A549 (cell line): ENCODE results near the gene NKAIN2.

ENCODE experiments used
- CEBPB ChIP-seq, 2 experiments: fragments of >200 bp in 1 of 2; sonication (Bioruptor Twin) in 1 of 2; formaldehyde crosslinking in 1 of 2; IDR thresholded peaks; 2 replicates each; pipeline ENCODE4 v1.6.1; 2012 to 2016
- FOXS1 ChIP-seq: fragments of 250-450 bp; sonication (Bioruptor Pico); IDR thresholded peaks from 2 replicates; pipeline ENCODE4 v1.5.0; 2020; ENCODE audit warnings: mild to moderate bottlenecking, moderate library complexity
- HOXA7 ChIP-seq: fragments of 250-450 bp; sonication (Bioruptor Pico); IDR thresholded peaks from 2 replicates; pipeline ENCODE4 v1.5.0; 2020; ENCODE audit warnings: mild to moderate bottlenecking, moderate library complexity
- PHF8 ChIP-seq: fragments of 200-600 bp; sonication (generic); IDR thresholded peaks from 2 replicates; pipeline ENCODE4 v1.6.1; 2016; ENCODE audit warnings: low read depth, mild to moderate bottlenecking, antibody characterized with exemption, moderate library complexity, borderline replicate concordance
- POLR2A ChIP-seq: IDR thresholded peaks from 2 replicates; pipeline ENCODE4 v1.6.1; 2012; ENCODE audit warnings: mild to moderate bottlenecking, low read length
- SREBF2 ChIP-seq: fragments of 450-650 bp; IDR thresholded peaks from 2 replicates; pipeline ENCODE4 v1.6.1; 2014; ENCODE audit warnings: mild to moderate bottlenecking, moderate library complexity
- TF ChIP-seq, protein P1 (sequence below): fragments of >200 bp; sonication (Bioruptor Twin); formaldehyde crosslinking; IDR thresholded peaks from 3 replicates; pipeline ENCODE4 v1.5.1; 2016
- TF ChIP-seq, protein P2 (sequence below): IDR thresholded peaks from 2 replicates; pipeline ENCODE4 v1.6.1; 2012
- TF ChIP-seq, protein P3 (sequence below): fragments of 450-650 bp; IDR thresholded peaks from 2 replicates; pipeline ENCODE4 v1.6.1; 2014; ENCODE audit warnings: antibody characterized with exemption

DNA sequence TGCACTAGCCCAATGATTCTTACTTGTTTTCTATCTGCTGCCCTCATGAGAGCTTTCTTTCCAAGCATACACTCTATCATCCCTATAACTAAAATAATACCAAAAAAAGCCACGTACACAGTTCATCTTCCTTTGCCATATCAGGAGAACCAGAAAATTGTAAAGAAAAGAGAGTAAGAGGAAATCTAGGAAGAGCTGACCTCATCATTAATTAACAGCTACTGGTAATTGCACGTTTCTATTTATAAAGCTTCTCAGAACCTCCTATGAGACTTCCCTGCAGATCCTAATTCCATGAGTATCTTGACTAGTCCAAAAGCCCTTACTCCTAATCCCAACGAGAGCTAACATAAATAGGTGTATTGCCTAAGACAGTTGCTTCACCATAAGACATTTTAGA lies 967.1 kb downstream of the NKAIN2 start:
- TF ChIP-seq, protein P1, sequence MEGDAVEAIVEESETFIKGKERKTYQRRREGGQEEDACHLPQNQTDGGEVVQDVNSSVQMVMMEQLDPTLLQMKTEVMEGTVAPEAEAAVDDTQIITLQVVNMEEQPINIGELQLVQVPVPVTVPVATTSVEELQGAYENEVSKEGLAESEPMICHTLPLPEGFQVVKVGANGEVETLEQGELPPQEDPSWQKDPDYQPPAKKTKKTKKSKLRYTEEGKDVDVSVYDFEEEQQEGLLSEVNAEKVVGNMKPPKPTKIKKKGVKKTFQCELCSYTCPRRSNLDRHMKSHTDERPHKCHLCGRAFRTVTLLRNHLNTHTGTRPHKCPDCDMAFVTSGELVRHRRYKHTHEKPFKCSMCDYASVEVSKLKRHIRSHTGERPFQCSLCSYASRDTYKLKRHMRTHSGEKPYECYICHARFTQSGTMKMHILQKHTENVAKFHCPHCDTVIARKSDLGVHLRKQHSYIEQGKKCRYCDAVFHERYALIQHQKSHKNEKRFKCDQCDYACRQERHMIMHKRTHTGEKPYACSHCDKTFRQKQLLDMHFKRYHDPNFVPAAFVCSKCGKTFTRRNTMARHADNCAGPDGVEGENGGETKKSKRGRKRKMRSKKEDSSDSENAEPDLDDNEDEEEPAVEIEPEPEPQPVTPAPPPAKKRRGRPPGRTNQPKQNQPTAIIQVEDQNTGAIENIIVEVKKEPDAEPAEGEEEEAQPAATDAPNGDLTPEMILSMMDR = no peak
- no peak for TF ChIP-seq SREBF2
- TF ChIP-seq POLR2A = no peak
- TF ChIP-seq HOXA7 (CRISPR knock-in tag) = no peak
- no peak for TF ChIP-seq PHF8
- TF ChIP-seq CEBPB (IDR thresholded peaks at IDR 0.05) = no peak
- TF ChIP-seq, protein P2, sequence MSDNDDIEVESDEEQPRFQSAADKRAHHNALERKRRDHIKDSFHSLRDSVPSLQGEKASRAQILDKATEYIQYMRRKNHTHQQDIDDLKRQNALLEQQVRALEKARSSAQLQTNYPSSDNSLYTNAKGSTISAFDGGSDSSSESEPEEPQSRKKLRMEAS = no peak
- TF ChIP-seq, protein P3, sequence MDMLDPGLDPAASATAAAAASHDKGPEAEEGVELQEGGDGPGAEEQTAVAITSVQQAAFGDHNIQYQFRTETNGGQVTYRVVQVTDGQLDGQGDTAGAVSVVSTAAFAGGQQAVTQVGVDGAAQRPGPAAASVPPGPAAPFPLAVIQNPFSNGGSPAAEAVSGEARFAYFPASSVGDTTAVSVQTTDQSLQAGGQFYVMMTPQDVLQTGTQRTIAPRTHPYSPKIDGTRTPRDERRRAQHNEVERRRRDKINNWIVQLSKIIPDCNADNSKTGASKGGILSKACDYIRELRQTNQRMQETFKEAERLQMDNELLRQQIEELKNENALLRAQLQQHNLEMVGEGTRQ = no peak
- no peak for TF ChIP-seq FOXS1
